Activated CD4-positive, alpha-beta memory T cell treated with anti-CD3 and anti-CD28 coated beads for 36 hours (primary cell): ENCODE measurements around the gene GRPR. TPM values are rescaled to one million over a fixed set of nuclear protein-coding genes. Genes with fewer than 3 reads are reported as not detected.

Source experiments
- CTCF ChIA-PET: fragments of 350-600 bp; sonication (Branson Sonifier 250); formaldehyde crosslinking; loops from one replicate; lab custom pipeline; 2021; ENCODE audit warnings: antibody characterized with exemption, inconsistent platforms; lab: Charles Lee
- POLR2A ChIA-PET: fragments of 350-600 bp; sonication (Branson Sonifier 250); formaldehyde crosslinking; loops from one replicate; lab custom pipeline; 2021; ENCODE audit warnings: antibody characterized with exemption; lab: Charles Lee
- DNase-seq: peaks from one replicate; pipeline ENCODE4 v3.0.0-alpha.2; 2020
- H3K27ac Mint-ChIP-seq: one replicate; pipeline ENCODE4 v1.8.0; 2021; ENCODE audit warnings: mixed read lengths
- H3K27me3 Mint-ChIP-seq: one replicate; pipeline ENCODE4 v1.8.0; 2021; ENCODE audit warnings: mixed read lengths
- H3K36me3 Mint-ChIP-seq: one replicate; pipeline ENCODE4 v1.8.0; 2021; ENCODE audit warnings: mixed read lengths
- H3K4me1 Mint-ChIP-seq: one replicate; pipeline ENCODE4 v1.8.0; 2021; ENCODE audit warnings: low read depth, mixed read lengths
- H3K4me3 Mint-ChIP-seq: one replicate; pipeline ENCODE4 v1.8.0; 2021; ENCODE audit warnings: mild to moderate bottlenecking, mixed read lengths
- H3K9me3 Mint-ChIP-seq: one replicate; pipeline ENCODE4 v1.8.0; 2021; ENCODE audit warnings: mixed read lengths
- intact Hi-C: fragments of 100-400 bp; cut with micrococcal nuclease; formaldehyde crosslinking; loops from one replicate; pipeline ENCODE4 v1.15.1; 2023
- total RNA-seq, 2 experiments: library from RNA; stranded (reverse); gene quantifications; one replicate each; pipeline ENCODE4 v1.2.3, GENCODE V29; 2021

The GRPR gene
- total RNA-seq, 2 experiments from 2014 or later = not detected

GRCh38 chrX:16113978-16114565 lies 9.3 kb upstream of the GRPR start:
- H3K4me1 Mint-ChIP-seq = peaks cover 2% of the 10 kb centered on the region
- H3K27me3 Mint-ChIP-seq = peaks cover 2% of the 10 kb centered on the region
- no peak overlapping the region for H3K27ac Mint-ChIP-seq
- H3K4me3 Mint-ChIP-seq = no peak overlapping the region
- no peak for DNase-seq
- intact Hi-C loops = no loop called here
- ChIA-PET CTCF (no interaction called here), POLR2A (no interaction called here)
- H3K36me3 Mint-ChIP-seq = no peaks in the 10 kb centered on the region
- H3K9me3 Mint-ChIP-seq = no peaks in the 10 kb centered on the region

- Mint-ChIP-seq H3K4me1 (peaks cover 7% of the 10 kb centered on the region), H3K27me3 (peaks cover 2% of the 10 kb centered on the region), H3K4me3 (no peak overlapping the region), H3K27ac (no peak overlapping the region), H3K36me3 (no peaks in the 10 kb centered on the region), H3K9me3 (no peaks in the 10 kb centered on the region)
- CTCF ChIA-PET = no interaction called here
- intact Hi-C loops = loop anchor here (5.0 kb wide), 1 partner anchor 352 kb away; no protein-coding TSS in a partner anchor
- POLR2A ChIA-PET = no interaction called here
- DNase-seq = no peak
These were observed 8.8 kb upstream of the GRPR start for GRCh38 chrX:16114611-16115010.

GRCh38 chrX:16119353-16120220 lies 3.8 kb upstream of the GRPR start:
- peaks cover 6% of the 10 kb centered on the region for H3K27me3 Mint-ChIP-seq
- H3K4me1 Mint-ChIP-seq = peaks cover 19% of the 10 kb centered on the region
- DNase-seq = no peak
- H3K36me3 Mint-ChIP-seq = no peaks in the 10 kb centered on the region
- CTCF ChIA-PET = no interaction called here
- POLR2A ChIA-PET = no interaction called here
- no peak overlapping the region for H3K27ac Mint-ChIP-seq
- H3K4me3 Mint-ChIP-seq = no peak overlapping the region
- H3K9me3 Mint-ChIP-seq = no peaks in the 10 kb centered on the region
- intact Hi-C loops = loop anchor here (5.0 to 10.0 kb wide), 2 partner anchors 357 to 555 kb away; no protein-coding TSS in a partner anchor

GRCh38 chrX:16120431-16120830 lies 2.9 kb upstream of the GRPR start:
- intact Hi-C loops = loop anchor here (10.0 kb wide), 1 partner anchor 554 kb away; no protein-coding TSS in a partner anchor
- CTCF ChIA-PET = no interaction called here
- no peak overlapping the region for H3K27ac Mint-ChIP-seq

GRCh38 chrX:16124201-16124600 lies 836 bp downstream of the GRPR start:
- H3K36me3 Mint-ChIP-seq = no peaks in the 10 kb centered on the region
- DNase-seq = no peak
- H3K27ac Mint-ChIP-seq = no peak overlapping the region
- H3K4me1 Mint-ChIP-seq = peaks cover 16% of the 10 kb centered on the region
- no peaks in the 10 kb centered on the region for H3K9me3 Mint-ChIP-seq
- intact Hi-C loops = loop anchor here (10.0 kb wide), 1 partner anchor 551 kb away; no protein-coding TSS in a partner anchor
- ChIA-PET POLR2A (no interaction called here), CTCF (interaction anchor here (2.8 kb wide), 1 partner anchor 12 kb away, joined by 15 read pairs; no protein-coding TSS in a partner anchor)
- no peak overlapping the region for H3K4me3 Mint-ChIP-seq
- H3K27me3 Mint-ChIP-seq = peaks cover 7% of the 10 kb centered on the region

More at GRCh38 chrX:16120431-16120830, 2.9 kb upstream of the GRPR start:
- Mint-ChIP-seq H3K4me1 (peaks cover 19% of the 10 kb centered on the region), H3K27me3 (peaks cover 6% of the 10 kb centered on the region), H3K9me3 (no peaks in the 10 kb centered on the region), H3K36me3 (no peaks in the 10 kb centered on the region), H3K4me3 (no peak overlapping the region)
- POLR2A ChIA-PET = no interaction called here
- DNase-seq = no peak

- no peak overlapping the region for H3K4me3 Mint-ChIP-seq
- no peaks in the 10 kb centered on the region for H3K36me3 Mint-ChIP-seq
- DNase-seq = no peak
- intact Hi-C loops = loop anchor here (10.0 kb wide), 1 partner anchor 549 kb away; no protein-coding TSS in a partner anchor
- peaks cover 11% of the 10 kb centered on the region for H3K27me3 Mint-ChIP-seq
- peaks cover 2% of the 10 kb centered on the region for H3K4me1 Mint-ChIP-seq
- POLR2A ChIA-PET = no interaction called here
- no peaks in the 10 kb centered on the region for H3K9me3 Mint-ChIP-seq
- CTCF ChIA-PET = no interaction called here
- no peak overlapping the region for H3K27ac Mint-ChIP-seq
These were observed 2.3 kb downstream of the GRPR start for GRCh38 chrX:16125520-16126149.

GRCh38 chrX:16130707-16131106 lies 7.3 kb downstream of the GRPR start:
- Mint-ChIP-seq H3K4me3 (no peak overlapping the region), H3K27me3 (peaks cover 7% of the 10 kb centered on the region), H3K9me3 (no peaks in the 10 kb centered on the region), H3K27ac (no peak overlapping the region), H3K36me3 (no peaks in the 10 kb centered on the region), H3K4me1 (no peaks in the 10 kb centered on the region)
- POLR2A ChIA-PET = no interaction called here
- DNase-seq = no peak
- CTCF ChIA-PET = no interaction called here
- intact Hi-C loops = no loop called here

GRCh38 chrX:16134936-16135335 lies 11.6 kb downstream of the GRPR start:
- Mint-ChIP-seq H3K36me3 (no peaks in the 10 kb centered on the region), H3K4me3 (no peak overlapping the region), H3K27ac (no peak overlapping the region), H3K4me1 (no peaks in the 10 kb centered on the region), H3K9me3 (no peaks in the 10 kb centered on the region), H3K27me3 (peaks cover 3% of the 10 kb centered on the region)
- ChIA-PET POLR2A (no interaction called here), CTCF (interaction anchor here (4.3 kb wide), 1 partner anchor 12 kb away, joined by 15 read pairs; the partner anchor contains the start of gene GRPR)
- intact Hi-C loops = no loop called here
- DNase-seq = no peak

- Mint-ChIP-seq H3K27me3 (peaks cover 2% of the 10 kb centered on the region), H3K4me3 (no peak overlapping the region), H3K36me3 (no peaks in the 10 kb centered on the region), H3K9me3 (no peaks in the 10 kb centered on the region), H3K27ac (no peak overlapping the region), H3K4me1 (no peaks in the 10 kb centered on the region)
- CTCF ChIA-PET = interaction anchor here (4.3 kb wide), 1 partner anchor 13 kb away, joined by 15 read pairs; the partner anchor contains the start of gene GRPR
- POLR2A ChIA-PET = no interaction called here
- intact Hi-C loops = no loop called here
- DNase-seq = no peak
These were observed 12.7 kb downstream of the GRPR start for GRCh38 chrX:16136080-16136479.

GRCh38 chrX:16137416-16138107 lies 14.2 kb downstream of the GRPR start:
- Mint-ChIP-seq H3K27me3 (peaks cover 2% of the 10 kb centered on the region), H3K27ac (no peak overlapping the region)
- CTCF ChIA-PET = interaction anchor here (4.3 kb wide), 1 partner anchor 15 kb away, joined by 15 read pairs; the partner anchor contains the start of gene GRPR

GRCh38 chrX:16138108-16138427 lies 14.7 kb downstream of the GRPR start:
- CTCF ChIA-PET = interaction anchor here (4.3 kb wide), 1 partner anchor 15 kb away, joined by 15 read pairs; the partner anchor contains the start of gene GRPR
- Mint-ChIP-seq H3K27ac (no peak overlapping the region), H3K36me3 (no peaks in the 10 kb centered on the region), H3K9me3 (no peaks in the 10 kb centered on the region), H3K4me3 (no peak overlapping the region), H3K27me3 (peaks cover 2% of the 10 kb centered on the region), H3K4me1 (no peaks in the 10 kb centered on the region)
- no peak for DNase-seq
- POLR2A ChIA-PET = no interaction called here
- intact Hi-C loops = no loop called here

More at GRCh38 chrX:16137416-16138107, 14.2 kb downstream of the GRPR start:
- no peak overlapping the region for H3K4me3 Mint-ChIP-seq
- POLR2A ChIA-PET = no interaction called here
- no peaks in the 10 kb centered on the region for H3K9me3 Mint-ChIP-seq
- DNase-seq = no peak
- H3K4me1 Mint-ChIP-seq = no peaks in the 10 kb centered on the region
- intact Hi-C loops = no loop called here
- H3K36me3 Mint-ChIP-seq = no peaks in the 10 kb centered on the region
